ENCODE results near the gene TAS2R41. TPM values are rescaled to one million over a fixed set of nuclear protein-coding genes. Genes with fewer than 3 reads are reported as not detected.

TAS2R41 gene
- total RNA-seq, 4 donors from 2014 or later = not detected

GRCh38 chr7:143512488-143513340 is 35.0 kb downstream of the TAS2R41 start:
- no peak for TF ChIP-seq CTCF (IDR thresholded peaks at IDR 0.05; ENCODE audit: low read depth)

- no peak for TF ChIP-seq CTCF (IDR thresholded peaks at IDR 0.05; ENCODE audit: low read depth)
These were observed 36.8 kb downstream of the TAS2R41 start for GRCh38 chr7:143514487-143514886.

GRCh38 chr7:143514995-143515735 is 37.5 kb downstream of the TAS2R41 start:
- no peak for TF ChIP-seq CTCF (IDR thresholded peaks at IDR 0.05; ENCODE audit: low read depth)

- TF ChIP-seq CTCF (IDR thresholded peaks at IDR 0.05; ENCODE audit: low read depth) = no peak
These were observed 39.3 kb downstream of the TAS2R41 start for GRCh38 chr7:143516981-143517380.

GRCh38 chr7:143518521-143518920 is 40.8 kb downstream of the TAS2R41 start:
- no peak for TF ChIP-seq CTCF (IDR thresholded peaks at IDR 0.05; ENCODE audit: low read depth)

GRCh38 chr7:143518941-143519340 is 41.3 kb downstream of the TAS2R41 start:
- no peak for TF ChIP-seq CTCF (IDR thresholded peaks at IDR 0.05; ENCODE audit: low read depth)

- TF ChIP-seq CTCF (IDR thresholded peaks at IDR 0.05; ENCODE audit: low read depth) = no peak
These were observed 41.9 kb downstream of the TAS2R41 start for GRCh38 chr7:143519411-143520131.
